ENCODE measurements around the gene FRMD4A. TPM values are rescaled to one million over a fixed set of nuclear protein-coding genes. Genes with fewer than 3 reads are reported as not detected.

FRMD4A gene
- total RNA-seq, 1 experiment from 2014 or later: 18.3 TPM

DNA sequence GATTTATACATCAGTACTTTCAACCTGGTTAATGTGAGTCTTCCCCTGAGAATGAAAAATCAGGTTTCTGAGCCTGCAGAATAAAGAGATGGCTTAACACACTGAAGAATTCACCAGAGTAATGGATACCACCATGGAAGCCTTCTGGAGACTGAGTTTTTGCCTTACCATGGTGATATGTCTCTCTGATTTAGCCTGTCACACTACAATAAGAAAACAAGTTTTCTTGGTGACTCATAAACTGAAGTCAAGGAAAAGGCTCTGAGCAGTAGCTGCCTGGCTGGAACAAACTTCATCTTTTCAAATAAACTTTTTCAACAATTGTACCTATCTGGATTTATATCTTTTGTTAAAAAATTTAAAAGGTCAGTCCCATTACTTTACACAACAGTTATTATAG lies 515.0 kb downstream of the FRMD4A start:
- Histone ChIP-seq H4K20me1 (ENCODE audit: insufficient read depth) (no peaks in the 10 kb centered on the region), H3K79me2 (ENCODE audit: low read depth) (no peaks in the 10 kb centered on the region), H3K9me3 (ENCODE audit: insufficient read depth, low read depth) (no peaks in the 10 kb centered on the region; the same call in 1 of the 2 replicates), H3K36me3 (ENCODE audit: low read depth) (no peaks in the 10 kb centered on the region), H3K27me3 (ENCODE audit: insufficient read depth, low read depth) (no peaks in the 10 kb centered on the region), H3K4me3 (no peak overlapping the region), H3F3A (ENCODE audit: insufficient read depth, low read depth) (peaks cover 10% of the 10 kb centered on the region; the same call in 1 of the 2 replicates), H3K4me2 (no peak overlapping the region), H3K9me2 (ENCODE audit: insufficient read depth) (no peaks in the 10 kb centered on the region), H3K4me1 (replicated peaks; ENCODE audit: insufficient read depth) (peaks cover 14% of the 10 kb centered on the region), H2AFZ (no peak overlapping the region), H3K27ac (peak overlapping the region; percentile 57)
- POLR2A ChIA-PET (ENCODE audit: unreplicated experiment): interaction anchor here (0.6 kb wide), 1 partner anchor 370 kb away, joined by 3 read pairs; no protein-coding TSS in a partner anchor
- intact Hi-C loops (cut with micrococcal nuclease; ENCODE audit: unreplicated experiment): no loop called here
- CTCF ChIA-PET: no interaction called here
- peak in 1 of 2 experiments; percentile 61 for DNase-seq
- TF ChIP-seq, protein P1, sequence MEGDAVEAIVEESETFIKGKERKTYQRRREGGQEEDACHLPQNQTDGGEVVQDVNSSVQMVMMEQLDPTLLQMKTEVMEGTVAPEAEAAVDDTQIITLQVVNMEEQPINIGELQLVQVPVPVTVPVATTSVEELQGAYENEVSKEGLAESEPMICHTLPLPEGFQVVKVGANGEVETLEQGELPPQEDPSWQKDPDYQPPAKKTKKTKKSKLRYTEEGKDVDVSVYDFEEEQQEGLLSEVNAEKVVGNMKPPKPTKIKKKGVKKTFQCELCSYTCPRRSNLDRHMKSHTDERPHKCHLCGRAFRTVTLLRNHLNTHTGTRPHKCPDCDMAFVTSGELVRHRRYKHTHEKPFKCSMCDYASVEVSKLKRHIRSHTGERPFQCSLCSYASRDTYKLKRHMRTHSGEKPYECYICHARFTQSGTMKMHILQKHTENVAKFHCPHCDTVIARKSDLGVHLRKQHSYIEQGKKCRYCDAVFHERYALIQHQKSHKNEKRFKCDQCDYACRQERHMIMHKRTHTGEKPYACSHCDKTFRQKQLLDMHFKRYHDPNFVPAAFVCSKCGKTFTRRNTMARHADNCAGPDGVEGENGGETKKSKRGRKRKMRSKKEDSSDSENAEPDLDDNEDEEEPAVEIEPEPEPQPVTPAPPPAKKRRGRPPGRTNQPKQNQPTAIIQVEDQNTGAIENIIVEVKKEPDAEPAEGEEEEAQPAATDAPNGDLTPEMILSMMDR (conservative IDR thresholded peaks at IDR 0.05): no peak
- TF ChIP-seq EZH2 (IDR thresholded peaks at IDR 0.05; ENCODE audit: low read depth): no peak
- no TSS peak for BruUV-seq (replicated peaks)

DNA sequence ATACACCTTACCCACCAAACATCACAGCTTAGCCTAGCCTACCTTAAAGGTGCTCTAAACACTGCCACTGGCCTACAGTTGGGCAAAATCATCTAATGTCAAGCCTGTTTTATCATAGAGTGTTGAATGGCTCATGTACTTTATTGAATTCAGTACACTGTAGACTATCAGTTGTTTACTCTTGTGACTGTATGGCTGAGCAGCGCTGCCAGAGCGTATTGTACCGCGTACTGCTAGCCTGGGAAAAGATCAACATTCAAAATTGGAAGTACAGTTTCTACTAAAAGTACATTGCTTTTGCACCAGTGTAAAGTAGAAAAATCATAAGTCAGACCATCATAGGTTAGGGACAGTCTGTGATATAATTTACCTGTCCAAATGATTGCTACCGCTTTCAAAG lies 517.2 kb downstream of the FRMD4A start:
- CTCF ChIA-PET: no interaction called here
- Histone ChIP-seq H3K9me3 (ENCODE audit: insufficient read depth, low read depth) (no peaks in the 10 kb centered on the region; the same call in 1 of the 2 replicates), H3K36me3 (ENCODE audit: low read depth) (no peaks in the 10 kb centered on the region), H4K20me1 (ENCODE audit: insufficient read depth) (no peaks in the 10 kb centered on the region), H3K27ac (no peak overlapping the region), H3K79me2 (ENCODE audit: low read depth) (no peaks in the 10 kb centered on the region), H3K9me2 (ENCODE audit: insufficient read depth) (no peaks in the 10 kb centered on the region), H3K4me1 (replicated peaks; ENCODE audit: insufficient read depth) (peaks cover 21% of the 10 kb centered on the region), H3K4me3 (no peak overlapping the region), H3K4me2 (no peak overlapping the region), H2AFZ (no peak overlapping the region), H3K27me3 (ENCODE audit: insufficient read depth, low read depth) (no peaks in the 10 kb centered on the region), H3F3A (ENCODE audit: insufficient read depth, low read depth) (peaks cover 10% of the 10 kb centered on the region; the same call in 1 of the 2 replicates)
- DNase-seq: no peak
- TF ChIP-seq, protein P1 (conservative IDR thresholded peaks at IDR 0.05): no peak
- TF ChIP-seq EZH2 (IDR thresholded peaks at IDR 0.05; ENCODE audit: low read depth): no peak
- intact Hi-C loops (cut with micrococcal nuclease; ENCODE audit: unreplicated experiment): no loop called here
- POLR2A ChIA-PET (ENCODE audit: unreplicated experiment): no interaction called here
- BruUV-seq (replicated peaks): no TSS peak

DNA sequence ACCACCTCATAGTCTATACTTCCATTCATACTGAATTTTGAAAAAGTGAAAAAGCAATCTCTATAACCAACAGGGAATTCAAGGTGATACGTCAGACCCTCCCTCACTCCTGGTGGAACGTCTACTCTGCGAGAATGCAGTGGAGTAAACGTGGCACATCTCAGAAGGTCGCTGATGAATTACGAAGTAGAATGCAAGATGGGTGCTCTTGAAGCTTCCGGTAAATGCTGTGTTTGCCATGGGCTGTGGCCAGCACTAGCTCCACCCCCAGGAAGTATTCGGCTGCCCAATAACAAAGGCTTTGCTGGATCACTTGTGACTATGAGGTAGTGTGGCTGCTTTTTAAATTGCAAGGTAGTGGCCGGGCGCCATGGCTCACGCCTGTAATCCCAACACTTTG lies 517.9 kb downstream of the FRMD4A start:
- Histone ChIP-seq H3K4me1 (replicated peaks; ENCODE audit: insufficient read depth) (peaks cover 25% of the 10 kb centered on the region), H3K27ac (no peak overlapping the region), H3K9me2 (ENCODE audit: insufficient read depth) (no peaks in the 10 kb centered on the region), H3K9me3 (ENCODE audit: insufficient read depth, low read depth) (no peaks in the 10 kb centered on the region; the same call in 1 of the 2 replicates), H3K79me2 (ENCODE audit: low read depth) (no peaks in the 10 kb centered on the region), H4K20me1 (ENCODE audit: insufficient read depth) (no peaks in the 10 kb centered on the region), H3K4me2 (no peak overlapping the region), H3K27me3 (ENCODE audit: insufficient read depth, low read depth) (no peaks in the 10 kb centered on the region), H2AFZ (no peak overlapping the region), H3K36me3 (ENCODE audit: low read depth) (no peaks in the 10 kb centered on the region), H3K4me3 (no peak overlapping the region), H3F3A (ENCODE audit: insufficient read depth, low read depth) (peaks cover 10% of the 10 kb centered on the region; the same call in 1 of the 2 replicates)
- TF ChIP-seq, protein P1 (conservative IDR thresholded peaks at IDR 0.05): no peak
- TF ChIP-seq EZH2 (IDR thresholded peaks at IDR 0.05; ENCODE audit: low read depth): no peak
- CTCF ChIA-PET: no interaction called here
- POLR2A ChIA-PET (ENCODE audit: unreplicated experiment): no interaction called here
- DNase-seq: no peak
- intact Hi-C loops (cut with micrococcal nuclease; ENCODE audit: unreplicated experiment): no loop called here
- BruUV-seq (replicated peaks): no TSS peak
